Fibroblast of skin of back (primary cell): ENCODE data around the gene CAGE1. TPM values are rescaled to one million over a fixed set of nuclear protein-coding genes. Genes with fewer than 3 reads are reported as not detected.

Source experiments
- DNase-seq: peaks from one replicate; pipeline ENCODE4 v3.0.0-alpha.2; 2013
- polyA plus RNA-seq, 2 experiments: library from polyadenylated mRNA; unstranded; fragments of 120-200 nt; gene quantifications; one replicate each; pipeline ENCODE4 v1.2.1, GENCODE V29; 2013; ENCODE audit not compliant: insufficient read length in 2 of 2

CAGE1 gene
- not detected for polyA plus RNA-seq (2013, experiment 1 of 2; ENCODE audit: insufficient read length)
- polyA plus RNA-seq (2013, experiment 2 of 2; ENCODE audit: insufficient read length) = not detected

- peak; percentile 96 for DNase-seq
These were observed at the start of gene CAGE1, which contains the start of gene RIOK1 for GRCh38 chr6:7389451-7390225. TSS of gene CAGE1 (minus strand) at chr6:7389742. CDS start at chr6:7387173, 2,569 bp downstream. TSS of gene RIOK1 (plus strand) at chr6:7389808. CDS start at chr6:7390003, 195 bp downstream.

- DNase-seq = no peak
These were observed 49.7 kb upstream of the CAGE1 start for GRCh38 chr6:7439228-7439627.

- no peak for DNase-seq
These were observed 48.5 kb upstream of the CAGE1 start for GRCh38 chr6:7438011-7438410.

GRCh38 chr6:7434672-7435071 lies 45.1 kb upstream of the CAGE1 start:
- DNase-seq = no peak

GRCh38 chr6:7433121-7433617 lies 43.6 kb upstream of the CAGE1 start:
- DNase-seq = peak; percentile 36

- DNase-seq = no peak
These were observed 43.0 kb upstream of the CAGE1 start for GRCh38 chr6:7432391-7433120.

GRCh38 chr6:7431674-7432390 lies 42.3 kb upstream of the CAGE1 start:
- no peak for DNase-seq

GRCh38 chr6:7431313-7431673 lies 41.8 kb upstream of the CAGE1 start:
- DNase-seq = no peak

- no peak for DNase-seq
These were observed 37.1 kb upstream of the CAGE1 start for GRCh38 chr6:7426447-7427169.

- no peak for DNase-seq
These were observed 36.3 kb upstream of the CAGE1 start for GRCh38 chr6:7425808-7426190.

GRCh38 chr6:7424967-7425807 lies 35.6 kb upstream of the CAGE1 start:
- DNase-seq = peak; percentile 74

- DNase-seq = no peak
These were observed 34.5 kb upstream of the CAGE1 start for GRCh38 chr6:7424058-7424457.

- no peak for DNase-seq
These were observed 31.5 kb upstream of the CAGE1 start for GRCh38 chr6:7421066-7421465.

- no peak for DNase-seq
These were observed 29.5 kb upstream of the CAGE1 start for GRCh38 chr6:7419065-7419464.

GRCh38 chr6:7418238-7418905 lies 28.8 kb upstream of the CAGE1 start:
- DNase-seq = no peak

GRCh38 chr6:7417684-7418083 lies 28.1 kb upstream of the CAGE1 start:
- no peak for DNase-seq

- peak; percentile 26 for DNase-seq
These were observed 25.3 kb upstream of the CAGE1 start for GRCh38 chr6:7414811-7415210.

GRCh38 chr6:7413151-7413823 lies 23.7 kb upstream of the CAGE1 start:
- DNase-seq = peak; percentile 16

GRCh38 chr6:7411328-7411727 lies 21.8 kb upstream of the CAGE1 start:
- DNase-seq = no peak

- no peak for DNase-seq
These were observed 21.3 kb upstream of the CAGE1 start for GRCh38 chr6:7410851-7411250.
